NOMO-1 treated with DMSO at 0.1 percent for 48 hours (cell line): ENCODE results near the gene C12orf57.

Experiments
- DNase-seq: peaks from one replicate; lab custom pipeline; 2025; ENCODE audit not compliant: unreplicated experiment; lab: John Stamatoyannopoulos, UW

Gene C12orf57

GRCh38 chr12:6952121-6952862 lies 8.5 kb downstream of the C12orf57 start:
- no peak for DNase-seq

GRCh38 chr12:6952863-6953441 lies 9.1 kb downstream of the C12orf57 start:
- no peak for DNase-seq

- peak; percentile 97 for DNase-seq
These were observed 9.9 kb downstream of the C12orf57 start for GRCh38 chr12:6953442-6954315.

- DNase-seq, result no peak
These were observed 10.7 kb downstream of the C12orf57 start for GRCh38 chr12:6954316-6955107.

- no peak for DNase-seq
These were observed 11.5 kb downstream of the C12orf57 start for GRCh38 chr12:6955108-6956020.

- no peak for DNase-seq
These were observed 12.4 kb downstream of the C12orf57 start for GRCh38 chr12:6956021-6956727.

- no peak for DNase-seq
These were observed 13.4 kb downstream of the C12orf57 start for GRCh38 chr12:6957151-6957701.

- no peak for DNase-seq
These were observed 14.2 kb downstream of the C12orf57 start for GRCh38 chr12:6957741-6958608.

DNA sequence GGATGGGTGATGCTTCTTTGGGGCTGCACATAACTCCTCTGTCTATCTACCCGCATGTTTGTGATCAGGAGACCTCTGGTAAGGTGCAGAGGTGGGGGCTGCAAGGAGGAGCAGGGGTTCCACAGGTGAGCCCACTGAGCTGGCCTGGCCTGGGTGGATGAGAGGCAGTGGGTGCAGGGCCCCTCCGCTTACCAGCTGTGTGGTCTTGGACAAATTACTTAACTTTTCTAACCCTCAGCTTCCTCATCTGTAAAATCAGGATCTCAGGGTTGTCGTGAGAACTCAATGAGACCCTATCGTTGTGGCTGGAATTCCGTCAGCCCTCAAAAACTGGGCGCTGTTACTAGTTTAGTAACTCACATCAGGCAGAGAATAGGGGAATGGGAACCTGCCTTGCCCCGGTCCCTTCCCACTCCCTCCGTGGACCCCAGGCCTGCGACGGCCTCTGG lies 14.8 kb downstream of the C12orf57 start:
- DNase-seq, result peak; percentile 54

DNA sequence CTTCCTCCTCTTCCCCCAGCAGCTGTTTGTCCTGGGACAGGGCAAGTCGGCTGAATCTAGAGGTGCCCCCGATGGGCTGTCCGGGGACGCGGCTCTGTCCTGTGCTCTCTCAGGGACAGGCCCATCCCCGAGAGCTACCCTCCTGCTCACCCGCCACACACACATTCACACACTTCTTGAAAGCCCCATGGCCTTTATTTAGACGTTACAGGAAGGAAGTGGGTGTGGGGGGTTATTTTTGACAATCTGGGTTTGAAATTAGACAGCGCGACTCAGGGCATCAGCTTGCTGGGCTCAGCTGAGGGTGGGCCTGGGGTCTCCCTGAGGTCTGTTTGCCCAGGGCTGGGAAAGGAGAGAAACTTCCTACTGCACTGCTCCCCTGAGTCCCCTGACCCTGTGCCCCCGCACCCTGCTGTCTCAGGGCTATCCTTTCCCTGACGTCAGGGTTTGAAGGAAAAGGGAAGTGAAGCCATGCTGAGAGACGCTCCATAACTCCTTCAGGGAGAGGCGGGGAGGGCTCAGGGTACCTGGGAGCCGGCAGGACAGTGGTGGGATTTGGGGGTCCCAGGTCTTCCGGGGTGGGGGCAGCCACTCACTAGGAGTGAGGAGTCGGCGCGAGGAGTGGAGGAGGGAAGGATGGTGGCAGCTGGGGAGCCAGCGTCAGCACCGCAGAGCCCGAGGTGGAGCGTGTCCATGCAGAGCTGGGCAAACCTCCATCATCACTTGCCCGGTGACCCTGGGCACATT lies 15.4 kb downstream of the C12orf57 start:
- peak; percentile 94 for DNase-seq

GRCh38 chr12:6959805-6960592 lies 16.2 kb downstream of the C12orf57 start:
- no peak for DNase-seq

DNA sequence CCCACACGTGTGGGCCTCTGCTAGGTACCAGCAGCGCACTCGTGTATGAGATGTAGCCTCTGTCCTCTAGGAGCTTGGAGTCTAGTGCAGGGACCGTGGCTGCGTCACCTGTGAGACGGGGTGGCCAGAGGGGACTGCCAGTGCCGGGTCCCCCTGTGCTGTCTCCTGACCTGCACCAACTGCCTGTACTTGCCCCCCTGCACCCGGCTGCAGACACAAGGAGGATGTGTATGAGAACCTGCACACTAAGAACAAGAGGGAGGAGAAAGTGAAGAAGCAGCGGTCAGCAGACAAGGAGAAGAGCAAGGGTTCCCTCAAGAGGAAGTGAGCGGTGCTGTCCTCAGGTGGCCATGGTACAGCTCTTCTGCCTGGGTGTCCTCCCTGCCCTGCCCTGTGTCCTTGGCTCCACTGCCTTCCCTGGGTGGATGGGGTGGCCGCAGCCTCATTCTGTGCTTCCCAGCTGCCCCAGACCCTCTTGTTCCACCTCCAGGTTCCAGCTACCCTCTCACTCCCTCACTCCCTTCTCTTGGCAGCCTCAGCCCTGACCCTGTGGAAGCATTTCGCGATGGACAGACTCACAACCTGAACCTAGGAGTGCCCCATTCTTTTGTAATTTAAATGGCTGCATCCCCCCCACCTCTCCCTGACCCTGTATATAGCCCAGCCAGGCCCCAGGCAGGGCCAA lies 16.9 kb downstream of the C12orf57 start:
- peak; percentile 76 for DNase-seq

- peak; percentile 47 for DNase-seq
These were observed 17.5 kb downstream of the C12orf57 start for GRCh38 chr12:6961278-6961694.

DNA sequence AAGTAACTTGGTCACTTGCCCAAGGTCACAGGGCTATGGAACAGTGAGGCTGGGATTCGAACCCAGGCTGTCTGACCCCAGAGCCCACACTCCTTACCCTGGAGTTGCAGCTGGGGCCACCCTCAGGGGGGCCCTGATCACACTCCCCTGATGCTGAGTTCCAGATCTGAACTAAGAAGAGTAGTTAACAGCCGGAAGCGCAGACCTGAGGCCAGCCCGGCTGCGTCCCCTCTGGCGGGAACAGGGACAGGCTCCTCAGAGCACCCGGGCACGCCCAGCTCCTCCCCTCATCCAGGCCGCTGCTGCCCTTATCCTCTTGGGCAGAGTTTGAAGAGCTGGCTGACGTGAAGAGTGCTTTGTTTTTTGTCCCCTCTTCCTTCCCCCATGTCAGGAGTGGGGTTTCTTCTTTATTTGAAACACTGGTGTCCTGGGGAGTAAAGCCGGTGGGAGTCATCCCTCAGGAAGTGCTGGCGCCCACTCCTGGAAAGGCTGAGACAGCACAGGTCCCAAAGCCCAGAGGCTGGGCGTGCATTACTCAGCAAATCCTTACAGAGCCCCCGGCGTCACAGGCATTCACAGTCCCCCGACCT lies 18.0 kb downstream of the C12orf57 start:
- DNase-seq, result peak; percentile 79

- peak; percentile 51 for DNase-seq
These were observed 18.6 kb downstream of the C12orf57 start for GRCh38 chr12:6962285-6963015.
